Measurements from ENCODE around the gene LIMS2.

LIMS2 gene

GRCh38 chr2:127675331-127676261 is at the start of gene LIMS2:
LIMS2 (minus strand) TSS chr2:127675530; CDS start chr2:127675024, 506 bp downstream.
- Mint-ChIP-seq H3K27me3 (peaks cover 74% of the 10 kb centered on the region), H3K4me1 (peaks cover 6% of the 10 kb centered on the region), H3K4me3 (peak within 1 kb of the TSS; percentile 75 to 78), H3K9me3 (no peaks in the 10 kb centered on the region), H3K27ac (peak within 1 kb of the TSS in 1 of 2 donors; percentile 70)
- DNase-seq (no peak), ATAC-seq (peak; percentile 25)

GRCh38 chr2:127722807-127723206 is 47.5 kb upstream of the LIMS2 start:
- Mint-ChIP-seq H3K4me3 (no peak overlapping the region), H3K27ac (no peak overlapping the region), H3K27me3 (no peaks in the 10 kb centered on the region), H3K4me1 (peaks cover 9% of the 10 kb centered on the region), H3K9me3 (no peaks in the 10 kb centered on the region)
- ATAC-seq = no peak
- no peak for DNase-seq

- DNase-seq (no peak), ATAC-seq (peak; percentile 60)
- Mint-ChIP-seq H3K27ac (peak overlapping the region; percentile 3 to 92), H3K4me1 (peaks cover 9% of the 10 kb centered on the region), H3K4me3 (peak overlapping the region in 1 of 2 donors; percentile 19), H3K27me3 (no peaks in the 10 kb centered on the region), H3K9me3 (no peaks in the 10 kb centered on the region)
These were observed 46.6 kb upstream of the LIMS2 start for GRCh38 chr2:127721978-127722355.

GRCh38 chr2:127721311-127721977 is 46.1 kb upstream of the LIMS2 start:
- no peaks in the 10 kb centered on the region for H3K9me3 Mint-ChIP-seq

GRCh38 chr2:127719301-127720218 is 44.2 kb upstream of the LIMS2 start:
- DNase-seq = no peak
- no peaks in the 10 kb centered on the region for H3K27me3 Mint-ChIP-seq
- peaks cover 9% of the 10 kb centered on the region for H3K4me1 Mint-ChIP-seq
- H3K27ac Mint-ChIP-seq = peak overlapping the region in 1 of 2 donors; percentile 71
- peak; percentile 37 for ATAC-seq
- H3K4me3 Mint-ChIP-seq = no peak overlapping the region
- no peaks in the 10 kb centered on the region for H3K9me3 Mint-ChIP-seq

More at GRCh38 chr2:127721311-127721977, 46.1 kb upstream of the LIMS2 start:
- Mint-ChIP-seq H3K4me3 (peak overlapping the region; percentile 19 to 43), H3K4me1 (peaks cover 9% of the 10 kb centered on the region), H3K27me3 (no peaks in the 10 kb centered on the region), H3K27ac (peak overlapping the region in 1 of 2 donors; percentile 92)
- ATAC-seq (peak; percentile 77), DNase-seq (no peak)

GRCh38 chr2:127718271-127718670 is 42.9 kb upstream of the LIMS2 start:
- DNase-seq (no peak), ATAC-seq (no peak)
- Mint-ChIP-seq H3K4me3 (no peak overlapping the region), H3K9me3 (no peaks in the 10 kb centered on the region), H3K27ac (no peak overlapping the region), H3K4me1 (peaks cover 9% of the 10 kb centered on the region), H3K27me3 (no peaks in the 10 kb centered on the region)

GRCh38 chr2:127715778-127716449 is 40.6 kb upstream of the LIMS2 start:
- no peaks in the 10 kb centered on the region for H3K27me3 Mint-ChIP-seq
- ATAC-seq (no peak), DNase-seq (no peak)
- no peaks in the 10 kb centered on the region for H3K9me3 Mint-ChIP-seq
- no peaks in the 10 kb centered on the region for H3K4me1 Mint-ChIP-seq
- peak overlapping the region in 1 of 2 donors; percentile 36 for H3K27ac Mint-ChIP-seq
- H3K4me3 Mint-ChIP-seq = no peak overlapping the region

GRCh38 chr2:127713562-127713961 is 38.2 kb upstream of the LIMS2 start:
- ATAC-seq (no peak), DNase-seq (no peak)
- no peaks in the 10 kb centered on the region for H3K27me3 Mint-ChIP-seq
- H3K4me3 Mint-ChIP-seq = no peak overlapping the region
- H3K27ac Mint-ChIP-seq = peak overlapping the region in 1 of 2 donors; percentile 42
- H3K9me3 Mint-ChIP-seq = no peaks in the 10 kb centered on the region
- H3K4me1 Mint-ChIP-seq = no peaks in the 10 kb centered on the region

GRCh38 chr2:127712999-127713398 is 37.7 kb upstream of the LIMS2 start:
- no peak overlapping the region for H3K4me3 Mint-ChIP-seq
- H3K27ac Mint-ChIP-seq = peak overlapping the region in 1 of 2 donors; percentile 49
- H3K9me3 Mint-ChIP-seq = no peaks in the 10 kb centered on the region
- H3K27me3 Mint-ChIP-seq = no peaks in the 10 kb centered on the region
- H3K4me1 Mint-ChIP-seq = no peaks in the 10 kb centered on the region
- DNase-seq (no peak), ATAC-seq (no peak)

GRCh38 chr2:127709336-127709735 is 34.0 kb upstream of the LIMS2 start:
- Mint-ChIP-seq H3K4me3 (no peak overlapping the region), H3K27me3 (no peaks in the 10 kb centered on the region), H3K4me1 (peaks cover 22% of the 10 kb centered on the region), H3K9me3 (no peaks in the 10 kb centered on the region), H3K27ac (no peak overlapping the region)
- DNase-seq (no peak), ATAC-seq (no peak)

GRCh38 chr2:127707890-127708648 is 32.7 kb upstream of the LIMS2 start:
- Mint-ChIP-seq H3K9me3 (no peaks in the 10 kb centered on the region), H3K27ac (peak overlapping the region in 1 of 2 donors; percentile 76)
- peak; percentile 31 for ATAC-seq

GRCh38 chr2:127706215-127706990 is 31.1 kb upstream of the LIMS2 start:
- no peak for DNase-seq
- H3K27me3 Mint-ChIP-seq = no peaks in the 10 kb centered on the region
- no peak overlapping the region for H3K4me3 Mint-ChIP-seq
- H3K4me1 Mint-ChIP-seq = peaks cover 39% of the 10 kb centered on the region
- H3K27ac Mint-ChIP-seq = peak overlapping the region in 1 of 2 donors; percentile 59
- no peaks in the 10 kb centered on the region for H3K9me3 Mint-ChIP-seq
- ATAC-seq = no peak

More at GRCh38 chr2:127707890-127708648, 32.7 kb upstream of the LIMS2 start:
- Mint-ChIP-seq H3K27me3 (no peaks in the 10 kb centered on the region), H3K4me3 (no peak overlapping the region), H3K4me1 (peaks cover 29% of the 10 kb centered on the region)
- no peak for DNase-seq

- ATAC-seq = no peak
- Mint-ChIP-seq H3K27ac (peak overlapping the region in 1 of 2 donors; percentile 13), H3K27me3 (no peaks in the 10 kb centered on the region), H3K9me3 (no peaks in the 10 kb centered on the region), H3K4me1 (peaks cover 43% of the 10 kb centered on the region), H3K4me3 (no peak overlapping the region)
- DNase-seq = no peak
These were observed 30.2 kb upstream of the LIMS2 start for GRCh38 chr2:127705391-127706065.
